DMS153 (cell line): Measurements from ENCODE around the gene PAM16.
A peak's percentile ranks its signal among the peaks of the same experiment; 100 is the strongest.

ENCODE experiments used
- DNase-seq: peaks from one replicate; lab custom pipeline; 2025; lab: John Stamatoyannopoulos, UW

PAM16 gene

DNA sequence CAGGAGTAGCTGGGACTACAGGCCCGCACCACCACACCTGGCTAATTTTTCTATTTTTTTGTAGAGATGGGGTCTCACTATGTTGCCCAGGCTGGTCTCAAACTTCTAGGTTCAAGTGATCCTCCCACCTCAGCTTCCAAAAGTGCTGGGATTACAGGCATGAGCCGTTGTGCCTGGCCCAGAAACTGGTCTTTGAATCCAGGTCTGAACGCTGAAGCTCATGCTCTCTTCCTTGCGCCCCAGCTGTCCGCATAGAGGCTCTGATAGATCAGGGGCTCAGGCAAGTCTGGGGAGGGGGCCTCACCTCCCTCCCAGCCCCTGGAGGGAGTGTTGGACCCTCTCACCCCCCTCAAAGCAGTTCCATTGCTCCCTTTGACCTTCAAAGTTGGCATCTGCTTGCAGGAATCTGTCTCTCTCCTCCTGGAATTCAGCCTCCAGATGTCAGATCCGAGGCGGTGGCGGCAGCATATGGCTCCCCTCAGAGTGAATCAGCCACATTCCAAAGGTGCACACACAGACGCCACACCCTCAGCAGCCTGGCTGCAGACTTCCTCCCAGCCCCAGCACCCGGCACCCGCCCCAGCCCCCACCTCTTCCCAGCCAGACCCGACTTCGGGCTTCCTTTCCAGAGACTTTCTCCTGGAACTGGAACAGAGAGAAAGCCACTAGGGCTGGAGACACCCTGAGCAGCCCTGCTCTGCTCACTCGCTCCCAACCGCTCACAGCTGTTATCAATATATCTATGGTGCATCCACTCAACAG is 52.2 kb downstream of the PAM16 start:
- DNase-seq = no peak

DNA sequence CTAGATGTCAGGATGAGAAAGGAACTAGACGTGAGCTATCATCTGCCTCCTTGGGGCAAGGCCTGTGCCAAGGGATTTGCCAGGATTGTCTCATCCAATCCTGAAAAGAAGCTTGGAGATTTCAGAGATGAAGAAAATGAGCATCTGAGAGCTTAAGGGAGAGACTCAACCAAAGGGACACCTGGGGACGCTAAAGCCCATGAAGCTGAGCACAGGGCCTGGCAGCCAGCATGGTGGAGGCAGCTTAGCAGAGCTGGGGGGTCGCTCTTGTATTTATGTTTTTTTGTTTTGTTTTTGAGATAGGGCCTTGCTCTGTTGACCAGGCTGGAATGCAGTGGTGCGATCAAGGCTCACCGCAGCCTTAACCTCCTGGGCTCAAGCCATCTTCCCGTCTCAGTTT is 53.6 kb downstream of the PAM16 start:
- DNase-seq = no peak

DNA sequence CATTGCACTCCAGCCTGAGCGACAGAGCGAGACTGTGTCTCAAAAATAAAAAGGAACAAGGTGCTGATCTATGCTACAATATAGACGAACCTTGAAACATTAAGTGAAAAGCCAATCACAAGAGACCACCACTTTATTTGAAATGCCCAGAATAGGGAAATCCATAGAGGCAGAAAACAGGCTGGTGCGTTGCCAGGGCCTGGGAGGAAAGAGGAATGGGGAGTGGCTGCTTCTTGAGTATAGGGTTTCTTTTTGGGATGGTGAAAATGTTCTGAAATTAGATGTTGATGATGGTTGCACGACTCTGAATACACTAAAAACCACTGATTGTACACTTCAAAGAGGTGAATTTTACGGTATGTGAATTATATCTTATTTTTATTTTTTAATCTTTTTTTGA is 55.5 kb downstream of the PAM16 start:
- no peak for DNase-seq

DNA sequence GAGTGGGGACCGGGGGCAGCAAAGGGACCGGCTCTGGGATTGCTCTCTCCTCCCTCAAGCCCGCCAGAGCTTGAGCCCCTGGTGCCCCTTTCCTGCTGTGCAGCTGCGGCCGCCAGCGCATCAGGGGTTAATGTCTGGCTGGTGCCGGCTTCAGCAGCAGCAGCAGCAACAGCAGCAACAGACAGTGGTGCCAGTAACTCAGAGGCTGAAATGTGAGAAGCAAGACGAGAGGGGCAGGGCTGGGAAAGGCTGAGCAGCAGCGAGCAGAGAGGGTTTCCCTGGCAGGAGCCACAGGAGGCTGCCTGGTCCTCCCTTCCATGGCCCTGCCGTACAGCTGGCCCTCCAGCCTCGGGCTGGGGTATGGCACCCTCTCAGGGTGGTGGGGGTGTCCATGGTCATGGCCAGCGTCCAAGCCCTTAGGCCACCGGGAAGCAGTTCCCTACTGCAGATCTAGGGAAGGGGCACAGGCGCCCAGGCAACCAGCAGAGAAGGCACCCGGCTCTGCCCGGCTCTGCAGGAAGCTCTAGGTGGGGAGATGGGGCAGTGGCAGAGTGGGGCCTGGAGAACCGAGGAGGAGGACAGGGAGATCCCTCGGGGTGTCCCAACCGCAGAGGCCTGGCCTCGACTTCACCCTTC is 57.2 kb downstream of the PAM16 start:
- DNase-seq = peak; percentile 65

DNA sequence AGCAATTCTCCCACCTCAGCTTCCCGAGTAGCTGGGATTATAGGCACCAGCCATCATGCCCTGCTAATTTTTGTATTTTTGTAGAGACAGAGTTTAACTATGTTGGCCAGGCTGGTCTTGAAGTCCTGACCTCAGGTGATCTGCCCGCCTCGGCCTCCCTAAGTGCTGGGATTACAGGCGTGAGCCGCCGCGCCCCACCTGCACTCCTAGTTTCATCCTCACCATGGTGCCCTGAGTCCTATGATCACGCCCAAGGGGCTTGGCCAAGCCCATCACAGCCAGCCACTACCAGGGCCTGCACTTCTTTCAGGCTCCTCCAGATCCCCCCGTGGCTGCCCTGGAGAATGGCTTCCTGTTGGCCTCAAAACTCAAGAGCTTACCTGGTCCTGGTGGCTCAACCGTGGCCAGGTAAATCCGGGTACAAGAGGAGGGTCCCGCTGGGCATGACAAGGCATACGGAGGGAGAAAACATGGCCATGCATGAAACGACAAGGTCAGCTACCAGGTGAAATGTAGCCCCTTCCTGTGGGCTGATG is 57.9 kb downstream of the PAM16 start:
- no peak for DNase-seq

DNA sequence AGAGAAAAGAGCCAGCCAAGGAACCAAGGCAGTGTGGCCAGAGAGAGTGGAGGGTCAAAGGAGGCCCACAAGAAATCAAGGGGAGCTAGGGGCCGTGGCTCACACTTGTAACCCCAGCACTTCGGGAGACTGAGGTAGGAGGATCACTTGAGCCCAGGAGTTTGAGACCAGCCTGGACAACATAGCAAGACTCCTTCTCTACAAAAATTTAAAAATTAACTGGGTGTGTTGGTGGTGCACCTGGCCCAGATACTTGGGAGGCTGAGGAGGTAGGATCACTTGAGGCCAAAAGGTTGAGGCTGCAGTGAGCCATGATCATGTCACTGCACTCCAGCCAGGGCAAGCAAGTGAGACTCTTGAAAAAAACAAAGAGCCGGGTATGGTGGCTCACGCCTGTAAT is 59.4 kb downstream of the PAM16 start:
- no peak for DNase-seq
